Measurements from ENCODE around the gene MRPL14.
"Not testable (repeated sequence)": the region's sequence is repeated elsewhere in the genome, so short reads cannot be mapped to it uniquely, and the experiment has no call there.

The MRPL14 gene

GRCh38 chr6:44157152-44157521 is 29.9 kb upstream of the MRPL14 start:
- no peak overlapping the region for H3K4me3 ChIP-seq (ENCODE audit: low read length)
- no peak for TF ChIP-seq ZNF274 (IDR thresholded peaks at IDR 0.05; ENCODE audit: low read depth, low read length)

GRCh38 chr6:44156494-44157151 is 29.4 kb upstream of the MRPL14 start:
- TF ChIP-seq ZNF274 (IDR thresholded peaks at IDR 0.05; ENCODE audit: low read depth, low read length), result no peak
- no peak overlapping the region for H3K4me3 ChIP-seq (ENCODE audit: low read length)

DNA sequence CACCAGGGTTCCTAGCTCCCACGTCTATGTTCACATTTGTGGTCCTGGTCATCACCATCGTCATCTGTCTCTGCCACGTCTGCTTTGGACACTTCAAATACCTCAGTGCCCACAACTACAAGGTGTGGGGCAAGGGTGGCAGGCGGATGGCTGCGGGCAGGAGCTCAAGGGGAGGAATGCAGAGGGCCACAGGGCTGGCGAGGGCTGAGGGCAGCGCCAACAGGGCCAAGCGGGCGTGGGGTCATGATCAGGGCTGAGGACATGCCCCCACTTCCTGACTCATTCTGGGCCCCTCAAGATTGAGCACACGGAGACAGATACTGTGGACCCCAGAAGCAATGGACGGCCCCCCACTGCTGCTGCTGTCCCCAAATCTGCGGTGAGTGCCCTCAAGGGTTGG is 26.8 kb upstream of the MRPL14 start:
- TF ChIP-seq ZNF274 (IDR thresholded peaks at IDR 0.05; ENCODE audit: low read depth, low read length), result no peak
- no peak overlapping the region for H3K4me3 ChIP-seq (ENCODE audit: low read length)

DNA sequence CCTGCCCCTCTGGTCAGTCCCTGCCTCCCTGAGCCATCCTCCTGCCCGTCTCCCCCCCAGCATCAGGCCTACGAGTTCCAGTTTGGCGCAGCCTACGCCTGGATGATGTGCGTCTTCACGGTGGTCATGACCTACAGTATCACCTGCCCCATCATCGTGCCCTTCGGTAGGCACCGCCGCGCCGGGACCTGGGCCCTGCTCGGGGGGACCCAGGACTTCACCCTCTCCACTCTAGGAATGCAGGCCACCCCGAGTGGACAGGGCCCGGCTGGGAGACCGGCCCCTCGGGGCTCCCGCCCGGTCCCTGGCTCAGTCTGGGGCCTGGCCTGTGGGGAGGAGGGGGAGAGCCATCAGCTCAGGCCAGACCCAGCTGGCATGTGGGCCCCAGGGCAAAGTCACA is 25.3 kb upstream of the MRPL14 start:
- TF ChIP-seq ZNF274 (IDR thresholded peaks at IDR 0.05; ENCODE audit: low read depth, low read length), result no peak
- H3K4me3 ChIP-seq (ENCODE audit: low read length), result no peak overlapping the region

- no peak for TF ChIP-seq ZNF274 (IDR thresholded peaks at IDR 0.05; ENCODE audit: low read depth, low read length)
- no peak overlapping the region for H3K4me3 ChIP-seq (ENCODE audit: low read length)
These were observed 24.8 kb upstream of the MRPL14 start for GRCh38 chr6:44152109-44152461.

DNA sequence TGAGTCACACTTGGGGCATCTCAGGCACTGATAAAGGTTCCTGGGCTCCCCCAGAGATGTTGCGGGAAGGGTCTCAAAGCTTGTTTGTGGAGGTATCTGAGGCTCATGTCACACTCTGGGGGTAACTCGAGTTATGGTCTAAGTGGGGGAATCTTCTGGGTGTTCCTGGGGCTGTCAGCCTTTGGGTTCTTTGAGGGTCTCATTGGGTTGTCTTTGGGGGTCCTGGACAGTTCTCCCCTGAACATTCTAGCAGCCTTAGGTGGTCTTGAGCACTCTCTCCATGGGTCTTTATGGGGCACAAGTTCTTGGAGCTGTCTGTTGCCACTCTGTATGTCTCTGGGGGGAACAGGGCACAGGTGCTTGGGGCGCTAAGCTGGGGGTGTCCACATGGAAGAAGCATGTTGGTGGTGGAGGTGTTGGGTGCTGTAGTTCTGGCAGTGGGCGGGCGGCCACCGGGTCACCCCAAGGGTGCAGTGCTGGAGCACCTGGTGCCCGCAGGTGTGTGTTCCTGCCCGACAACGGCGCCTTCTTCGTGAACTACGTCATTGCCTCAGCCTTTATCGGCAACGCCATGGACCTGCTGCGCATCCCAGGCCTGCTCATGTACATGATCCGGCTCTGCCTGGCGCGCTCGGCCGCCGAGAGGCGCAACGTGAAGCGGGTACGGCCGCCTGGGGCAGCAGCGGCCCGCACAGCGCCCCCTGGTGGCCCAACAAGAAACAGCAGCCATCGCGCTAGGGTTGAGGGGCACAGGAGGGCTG is 24.3 kb upstream of the MRPL14 start:
- TF ChIP-seq ZNF274 (IDR thresholded peaks at IDR 0.05; ENCODE audit: low read depth, low read length), result no peak
- no peak overlapping the region for H3K4me3 ChIP-seq (ENCODE audit: low read length)

DNA sequence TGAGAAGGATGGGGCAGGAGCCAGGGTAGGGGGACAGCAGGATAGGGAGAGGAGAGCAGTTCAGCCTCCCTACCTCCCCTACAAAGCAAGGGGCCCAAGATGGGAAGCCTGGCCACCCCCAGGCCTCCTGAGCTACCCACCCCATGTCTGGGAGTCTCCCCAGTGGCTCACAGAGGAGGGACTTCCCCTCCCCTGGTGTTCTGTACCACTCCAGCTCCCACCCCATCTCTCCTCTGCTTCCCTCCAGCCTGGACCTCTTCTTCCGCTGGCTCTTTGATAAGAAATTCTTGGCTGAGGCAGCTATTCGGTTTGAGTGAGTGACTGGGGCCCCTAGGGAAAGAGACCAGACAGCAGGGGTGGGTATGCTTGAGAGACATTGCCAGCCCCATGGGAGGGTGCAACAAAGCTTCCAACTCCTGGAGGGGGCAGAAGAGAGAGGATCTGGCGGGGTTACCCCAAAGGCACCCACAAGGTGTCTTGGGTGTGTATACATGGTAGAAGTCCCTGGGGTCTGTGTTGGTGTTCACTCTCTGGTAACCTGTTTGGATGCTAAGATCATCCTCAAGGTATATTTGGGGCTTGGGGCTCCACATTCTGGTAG is 23.2 kb upstream of the MRPL14 start:
- no peak for TF ChIP-seq ZNF274 (IDR thresholded peaks at IDR 0.05; ENCODE audit: low read depth, low read length)
- no peak overlapping the region for H3K4me3 ChIP-seq (ENCODE audit: low read length)

GRCh38 chr6:44149369-44150012 is 22.2 kb upstream of the MRPL14 start:
- TF ChIP-seq ZNF274 (IDR thresholded peaks at IDR 0.05; ENCODE audit: low read depth, low read length), result no peak
- no peak overlapping the region for H3K4me3 ChIP-seq (ENCODE audit: low read length)

DNA sequence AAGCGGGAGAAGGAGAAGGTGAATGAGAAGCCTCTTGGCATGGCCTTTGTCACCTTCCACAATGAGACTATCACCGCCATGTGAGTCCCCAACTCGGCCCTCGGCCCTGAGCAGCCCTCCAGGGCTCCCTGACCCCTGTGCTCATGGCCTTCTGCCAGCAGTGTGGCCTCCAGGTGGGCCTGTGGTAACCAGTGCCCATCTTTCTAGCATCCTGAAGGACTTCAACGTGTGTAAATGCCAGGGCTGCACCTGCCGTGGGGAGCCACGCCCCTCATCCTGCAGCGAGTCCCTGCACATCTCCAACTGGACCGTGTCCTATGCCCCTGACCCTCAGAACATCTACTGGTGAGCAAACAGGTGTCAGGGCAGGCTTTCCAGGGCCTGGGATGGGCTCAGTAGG is 21.1 kb upstream of the MRPL14 start:
- H3K4me3 ChIP-seq (ENCODE audit: low read length), result no peak overlapping the region
- no peak for TF ChIP-seq ZNF274 (IDR thresholded peaks at IDR 0.05; ENCODE audit: low read depth, low read length)

DNA sequence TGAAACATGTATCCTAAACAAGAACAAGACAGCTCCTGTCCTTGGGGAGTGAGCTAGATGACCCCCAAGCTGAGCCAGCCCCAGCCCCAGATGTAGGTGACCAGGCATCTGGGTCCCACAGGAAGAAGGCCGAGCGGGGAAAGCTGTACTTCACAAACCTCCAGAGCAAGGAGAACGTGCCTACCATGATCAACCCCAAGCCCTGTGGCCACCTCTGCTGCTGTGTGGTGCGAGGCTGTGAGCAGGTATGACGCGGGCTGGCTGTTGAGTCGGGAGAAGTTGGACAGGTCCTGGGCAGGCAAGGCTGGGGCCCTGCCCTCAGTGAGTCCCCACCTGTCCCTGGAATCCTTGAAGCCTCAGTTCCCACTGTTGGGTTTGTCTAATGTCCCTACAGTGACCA is 20.0 kb upstream of the MRPL14 start:
- TF ChIP-seq ZNF274 (IDR thresholded peaks at IDR 0.05; ENCODE audit: low read depth, low read length), result no peak
- H3K4me3 ChIP-seq (ENCODE audit: low read length), result no peak overlapping the region

DNA sequence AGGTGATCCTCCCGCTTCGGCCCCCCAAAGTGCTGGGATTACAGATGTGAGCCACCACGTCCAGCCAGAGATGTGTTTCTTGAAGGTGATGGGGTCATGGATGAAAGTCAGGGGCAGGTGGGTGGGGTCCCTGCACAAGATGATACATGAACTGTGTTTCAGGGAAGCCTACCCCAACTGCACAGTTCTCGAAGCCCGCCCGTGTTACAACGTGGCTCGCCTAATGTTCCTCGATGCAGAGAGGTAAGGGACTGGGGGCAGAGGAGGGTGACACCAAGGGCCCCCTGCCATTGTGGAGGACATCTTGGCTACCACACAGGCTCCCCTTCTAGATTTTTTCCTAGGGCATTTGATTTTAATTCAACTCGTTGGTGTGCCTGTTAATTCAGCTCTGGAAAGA is 19.4 kb upstream of the MRPL14 start:
- TF ChIP-seq ZNF274 (IDR thresholded peaks at IDR 0.05; ENCODE audit: low read depth, low read length), result no peak
- no peak overlapping the region for H3K4me3 ChIP-seq (ENCODE audit: low read length)

DNA sequence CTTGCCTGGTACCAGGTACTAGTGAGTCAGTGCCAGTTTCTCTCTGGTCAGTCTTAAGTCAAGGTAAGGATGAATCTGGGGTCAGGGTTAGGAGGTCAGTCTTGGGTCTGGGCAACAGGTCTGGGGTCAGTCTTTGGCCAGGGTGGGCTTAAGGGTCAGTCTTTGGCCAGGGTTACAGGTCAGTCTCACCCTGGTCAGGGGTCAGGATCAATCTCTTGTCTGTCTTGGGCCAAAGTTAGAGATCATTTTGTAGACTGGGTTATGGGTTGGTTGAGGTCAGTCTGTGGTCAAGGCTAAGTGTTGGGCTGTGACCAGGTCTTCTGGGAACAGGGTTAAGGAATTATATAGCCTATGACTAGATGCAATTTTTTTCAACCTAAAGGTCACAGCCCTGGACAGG is 18.6 kb upstream of the MRPL14 start:
- TF ChIP-seq ZNF274 (IDR thresholded peaks at IDR 0.05; ENCODE audit: low read depth, low read length), result no peak
- no peak overlapping the region for H3K4me3 ChIP-seq (ENCODE audit: low read length)

DNA sequence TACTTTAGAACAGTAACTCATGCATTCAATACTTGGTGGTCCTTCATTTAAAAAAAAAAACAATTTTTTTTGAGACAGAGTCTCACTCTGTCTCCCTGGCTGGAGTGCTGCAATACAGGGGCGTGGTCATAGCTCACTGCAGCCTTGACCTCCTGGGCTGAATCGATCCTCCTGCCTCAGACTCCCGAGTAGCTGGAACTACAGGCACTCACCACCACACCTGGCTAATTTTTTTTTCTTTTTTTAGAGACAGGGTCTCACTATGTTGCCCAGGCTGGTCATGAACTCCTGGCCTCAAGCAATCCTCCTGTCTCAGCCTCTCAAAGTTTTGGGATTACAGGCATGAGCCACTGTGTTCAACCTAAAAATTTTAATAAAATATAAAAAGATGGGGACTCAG is 17.3 kb upstream of the MRPL14 start:
- not testable (repeated sequence) for H3K4me3 ChIP-seq (ENCODE audit: low read length)

DNA sequence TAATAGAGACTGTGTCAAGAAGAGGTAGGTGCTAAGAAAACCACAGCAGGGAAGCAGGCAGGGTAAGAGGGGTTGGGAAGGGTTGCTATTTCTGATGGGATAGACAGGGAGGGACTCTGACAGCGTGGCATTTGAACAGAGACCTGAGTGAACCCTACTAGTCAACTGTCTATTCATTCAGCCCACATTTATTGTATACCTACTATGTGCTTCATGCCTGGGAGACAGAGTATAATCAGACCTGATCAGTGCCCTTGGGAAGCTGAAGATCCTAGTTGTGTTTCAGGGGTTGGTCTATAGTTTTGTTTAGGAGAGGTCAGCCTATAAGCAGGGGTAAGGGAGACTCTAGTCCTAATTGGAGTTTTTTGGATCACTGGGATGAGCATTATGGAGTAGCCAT is 16.5 kb upstream of the MRPL14 start:
- H3K4me3 ChIP-seq (ENCODE audit: low read length), result no peak overlapping the region
- TF ChIP-seq ZNF274 (IDR thresholded peaks at IDR 0.05; ENCODE audit: low read depth, low read length), result no peak

GRCh38 chr6:44142835-44143234 is 15.6 kb upstream of the MRPL14 start:
- no peak for TF ChIP-seq ZNF274 (IDR thresholded peaks at IDR 0.05; ENCODE audit: low read depth, low read length)
- no peak overlapping the region for H3K4me3 ChIP-seq (ENCODE audit: low read length)

Data from GM08714 (cell line).